Glomerular endothelial cell (primary cell): Measurements from ENCODE around the gene FBN3. TPM values are rescaled to one million over a fixed set of nuclear protein-coding genes. Genes with fewer than 3 reads are reported as not detected.

Experiments used
- DNase-seq: peaks from one replicate; pipeline ENCODE4 v3.0.0-alpha.2; 2011; ENCODE audit warnings: low read depth, low spot score; ENCODE audit errors: extremely low read depth
- total RNA-seq: library from RNA; depleted of rRNA; stranded (reverse); fragments of >200 nt; gene quantifications from 2 replicates; pipeline ENCODE4 v1.2.3, GENCODE V29; 2015

FBN3 gene
- total RNA-seq, 1 donor from 2014 or later = not detected

GRCh38 chr19:8094336-8094735 lies 55.1 kb downstream of the FBN3 start:
- DNase-seq = no peak

- no peak for DNase-seq
Measured at GRCh38 chr19:8093740-8094139, 55.7 kb downstream of the FBN3 start.

- no peak for DNase-seq
Measured at GRCh38 chr19:8090950-8091349, 58.4 kb downstream of the FBN3 start.

GRCh38 chr19:8089664-8090601 lies 59.5 kb downstream of the FBN3 start:
- no peak for DNase-seq

- DNase-seq = no peak
Measured at GRCh38 chr19:8088752-8089663, 60.4 kb downstream of the FBN3 start.

- no peak for DNase-seq
Measured at GRCh38 chr19:8087876-8088275, 61.5 kb downstream of the FBN3 start.

- no peak for DNase-seq
Measured at GRCh38 chr19:8086849-8087248, 62.5 kb downstream of the FBN3 start.

GRCh38 chr19:8085598-8086408 lies 63.6 kb downstream of the FBN3 start:
- DNase-seq = no peak

- DNase-seq = no peak
Measured at GRCh38 chr19:8084152-8084551, 65.2 kb downstream of the FBN3 start.

GRCh38 chr19:8083141-8083540 lies 66.3 kb downstream of the FBN3 start:
- no peak for DNase-seq

GRCh38 chr19:8081569-8082550 lies 67.5 kb downstream of the FBN3 start:
- no peak for DNase-seq

- DNase-seq = no peak
Measured at GRCh38 chr19:8080832-8081231, 68.6 kb downstream of the FBN3 start.

GRCh38 chr19:8079988-8080387 lies 69.4 kb downstream of the FBN3 start:
- no peak for DNase-seq

GRCh38 chr19:8075158-8076074 lies 74.0 kb downstream of the FBN3 start:
- no peak for DNase-seq

- DNase-seq = no peak
Measured at GRCh38 chr19:8074501-8074900, 74.9 kb downstream of the FBN3 start.

- no peak for DNase-seq
Measured at GRCh38 chr19:8071912-8072311, 77.5 kb downstream of the FBN3 start.

- DNase-seq = no peak
Measured at GRCh38 chr19:8069096-8069973, 80.1 kb downstream of the FBN3 start.

GRCh38 chr19:8065875-8066261 lies 83.5 kb downstream of the FBN3 start:
- DNase-seq = no peak
